ENCODE results near the gene KLRF1.

GRCh38 chr12:9792961-9793617 lies 34.2 kb upstream of the KLRF1 start:
- no peak for TF ChIP-seq POLR2A (IDR thresholded peaks at IDR 0.05)
- no peak for TF ChIP-seq CTCF (IDR thresholded peaks at IDR 0.05)
